ENCODE data around the gene NYNRIN. TPM values are rescaled to one million over a fixed set of nuclear protein-coding genes. Genes with fewer than 3 reads are reported as not detected.

Gene NYNRIN
- total RNA-seq (1 to 10 TPM; 3.6 to 9.0 (median 6.4) TPM), polyA plus RNA-seq (1 to 10 TPM; 4.6 to 6.8 TPM)
- long read RNA-seq, donor 1, partial matches to known transcripts = 2 of 6 reads
- long read RNA-seq, donor 1, other reads (novel, unspliced or antisense) = 4 of 6 reads
- long read RNA-seq, donor 2, partial matches to known transcripts = 1 of 11 reads
- long read RNA-seq, donor 2, other reads (novel, unspliced or antisense) = 10 of 11 reads
- long read RNA-seq, donor 3, partial matches to known transcripts = 1 of 8 reads
- long read RNA-seq, donor 3, other reads (novel, unspliced or antisense) = 7 of 8 reads

DNA sequence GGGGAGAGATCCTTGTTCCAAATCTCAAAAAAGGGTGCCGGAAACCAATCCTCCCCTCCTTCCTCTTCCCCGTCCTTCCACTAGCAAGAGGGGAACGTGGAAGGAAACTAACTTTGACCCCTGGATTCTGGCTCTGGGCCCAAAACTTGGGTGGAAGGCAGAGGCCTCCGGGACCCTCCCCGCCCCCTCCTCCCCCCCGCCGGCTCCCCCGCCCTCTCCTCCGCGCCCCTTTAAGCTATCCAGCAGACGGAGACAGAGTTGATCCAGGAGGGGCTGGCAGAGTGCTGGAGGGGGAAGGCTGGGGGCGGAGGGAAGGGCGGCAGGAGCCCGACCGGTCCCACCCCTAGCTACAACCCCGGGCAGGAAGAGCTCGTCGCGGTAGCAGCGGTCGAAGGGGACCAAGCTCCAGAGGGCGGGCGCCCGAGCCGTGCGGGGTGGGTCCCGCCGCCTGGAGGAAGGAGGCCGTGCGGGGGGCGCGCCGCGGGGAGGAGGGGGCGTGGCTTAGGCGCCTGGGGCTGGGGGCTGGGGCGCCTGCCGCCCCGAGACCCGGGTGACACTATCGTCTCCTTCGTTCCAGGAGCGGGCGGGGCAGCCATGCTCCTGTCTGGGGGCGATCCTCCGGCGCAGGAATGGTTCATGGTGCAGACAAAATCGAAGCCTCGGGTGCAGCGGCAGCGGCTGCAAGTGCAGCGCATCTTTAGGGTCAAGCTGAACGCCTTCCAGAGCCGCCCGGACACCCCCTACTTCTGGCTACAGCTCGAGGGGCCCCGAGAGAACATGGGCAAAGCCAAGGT is at the start of gene NYNRIN:
Gene NYNRIN (plus strand): TSS at position 351 of the 794 bp plus-strand sequence. CDS start 244 bp downstream, at position 595.
- Histone ChIP-seq H3K4me1 (peaks cover 11 to 63% (median 49%) of the 10 kb centered on the region in 9 donors), H3K27ac (peak within 1 kb of the TSS; percentile 67 to 90 (median 86)), H3K36me3 (no peaks in the 10 kb centered on the region), H3K4me3 (peak within 1 kb of the TSS; percentile 49 to 83 (median 74)), H3K27me3 (no peaks in the 10 kb centered on the region), H3K9me3 (no peaks in the 10 kb centered on the region)
- TF ChIP-seq CTCF (IDR thresholded peaks at IDR 0.05) = peak in 2 of 9 donors; percentile 18 to 24
- WGBS, 2 donors = 2% methylated on average over 39 to 56 of the region's 57 CpGs
- peak; percentile 80 to 82 for DNase-seq
- intact Hi-C loops (cut with DNase I) = loop anchor here in 4 of 10 donors (2.0 kb wide), 2 partner anchors 30 to 32 kb away; partner anchors contain the start of genes CBLN3 (in 1 of the 4) and KHNYN (in 1 of the 4)
- ATAC-seq = peak; percentile 84 to 93 (median 89)

GRCh38 chr14:24349742-24350141 is 49.1 kb upstream of the NYNRIN start:
- WGBS, 2 donors = 40 to 65% methylated on average over 5 of the region's 5 CpGs

GRCh38 chr14:24351517-24351916 is 47.3 kb upstream of the NYNRIN start:
- intact Hi-C loops (cut with DNase I) = no loop called here
- DNase-seq = no peak
- no peak overlapping the region for H3K4me3 ChIP-seq
- H3K27me3 ChIP-seq = peaks cover 0 to 26% (median 14%) of the 10 kb centered on the region in 7 donors
- no peaks in the 10 kb centered on the region for H3K9me3 ChIP-seq
- TF ChIP-seq CTCF (IDR thresholded peaks at IDR 0.05) = peak in 1 of 9 donors; percentile 5
- no peak overlapping the region for H3K27ac ChIP-seq
- H3K4me1 ChIP-seq = peaks cover 0 to 19% (median 6%) of the 10 kb centered on the region in 9 donors
- 16 to 18% methylated on average over 4 of the region's 4 CpGs for WGBS, 2 donors
- ATAC-seq = peak; percentile 30 to 61 (median 48)
- no peaks in the 10 kb centered on the region for H3K36me3 ChIP-seq

More at GRCh38 chr14:24349742-24350141, 49.1 kb upstream of the NYNRIN start:
- no peak for TF ChIP-seq CTCF (IDR thresholded peaks at IDR 0.05)
- peaks cover 0 to 26% (median 8%) of the 10 kb centered on the region in 7 donors for H3K27me3 ChIP-seq
- no peaks in the 10 kb centered on the region for H3K36me3 ChIP-seq
- DNase-seq (no peak), ATAC-seq (no peak)
- intact Hi-C loops (cut with DNase I) = no loop called here
- peaks cover 0 to 17% (median 7%) of the 10 kb centered on the region in 9 donors for H3K4me1 ChIP-seq
- H3K27ac ChIP-seq = no peak overlapping the region
- H3K4me3 ChIP-seq = no peak overlapping the region
- no peaks in the 10 kb centered on the region for H3K9me3 ChIP-seq

Data from heart right ventricle (tissue), 16 donors.